Activated CD4-positive, alpha-beta memory T cell treated with anti-CD3 and anti-CD28 coated beads, Interleukin-2, amount 10 ng/mL, durations not matched to agents 7 days and 5 days (primary cell): ENCODE measurements around the gene LRCH1. TPM values are rescaled to one million over a fixed set of nuclear protein-coding genes. Genes with fewer than 3 reads are reported as not detected.

Experiments used
- CTCF ChIA-PET: fragments of 350-600 bp; sonication (Branson Sonifier 250); formaldehyde crosslinking; loops from one replicate; lab custom pipeline; 2021; ENCODE audit warnings: antibody characterized with exemption, inconsistent platforms; lab: Charles Lee
- POLR2A ChIA-PET: fragments of 350-600 bp; sonication (Branson Sonifier 250); formaldehyde crosslinking; loops from one replicate; lab custom pipeline; 2021; ENCODE audit warnings: antibody characterized with exemption; lab: Charles Lee
- DNase-seq: peaks from one replicate; pipeline ENCODE4 v3.0.0-alpha.2; 2020
- H3K27ac Mint-ChIP-seq: one replicate; pipeline ENCODE4 v1.8.0; 2021; ENCODE audit warnings: mild to moderate bottlenecking, mixed read lengths
- H3K27me3 Mint-ChIP-seq: one replicate; pipeline ENCODE4 v1.8.0; 2021; ENCODE audit warnings: mixed read lengths
- H3K36me3 Mint-ChIP-seq: one replicate; pipeline ENCODE4 v1.8.0; 2021; ENCODE audit warnings: low read depth, mixed read lengths
- H3K4me1 Mint-ChIP-seq: one replicate; pipeline ENCODE4 v1.8.0; 2021; ENCODE audit warnings: mixed read lengths
- H3K4me3 Mint-ChIP-seq: one replicate; pipeline ENCODE4 v1.8.0; 2021; ENCODE audit warnings: mild to moderate bottlenecking, mixed read lengths
- H3K9me3 Mint-ChIP-seq: one replicate; pipeline ENCODE4 v1.8.0; 2021; ENCODE audit warnings: mixed read lengths
- total RNA-seq, 2 experiments: library from RNA; stranded (reverse); gene quantifications; one replicate each; pipeline ENCODE4 v1.2.3, GENCODE V29; 2021

LRCH1 gene
- total RNA-seq, 2 experiments from 2014 or later = 17.1 TPM

DNA sequence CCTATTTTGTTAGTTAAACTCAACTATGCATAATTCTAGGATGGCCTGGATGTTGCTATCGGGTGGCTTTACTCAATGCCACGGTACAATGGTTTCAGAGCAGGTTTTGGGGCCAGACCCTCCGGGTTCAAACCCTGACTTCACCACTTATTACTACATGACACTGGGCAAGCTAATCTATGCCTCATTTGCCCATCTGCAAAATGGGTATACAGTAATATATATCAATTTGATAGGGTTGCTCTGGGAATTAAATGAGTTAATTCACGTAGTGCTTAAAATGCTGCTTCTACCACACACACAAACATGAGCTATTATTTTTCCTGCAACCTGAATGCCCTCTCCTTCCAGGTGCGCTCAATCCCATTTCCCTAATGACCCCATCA lies 243.2 kb downstream of the LRCH1 start:
- no peaks in the 10 kb centered on the region for H3K9me3 Mint-ChIP-seq
- DNase-seq = no peak
- peak overlapping the region; percentile 87 for H3K4me3 Mint-ChIP-seq
- peaks cover 43% of the 10 kb centered on the region for H3K4me1 Mint-ChIP-seq
- no peaks in the 10 kb centered on the region for H3K27me3 Mint-ChIP-seq
- ChIA-PET CTCF (interaction anchor here (1.0 kb wide), 1 partner anchor 11 kb away, joined by 3 read pairs; no protein-coding TSS in a partner anchor), POLR2A (interaction anchor here (0.9 to 1.3 kb wide), 4 partner anchors 11 to 42 kb away, joined by 3 to 5 read pairs (median 4); no protein-coding TSS in a partner anchor)
- peaks cover 17% of the 10 kb centered on the region for H3K36me3 Mint-ChIP-seq
- peak overlapping the region; percentile 87 for H3K27ac Mint-ChIP-seq

DNA sequence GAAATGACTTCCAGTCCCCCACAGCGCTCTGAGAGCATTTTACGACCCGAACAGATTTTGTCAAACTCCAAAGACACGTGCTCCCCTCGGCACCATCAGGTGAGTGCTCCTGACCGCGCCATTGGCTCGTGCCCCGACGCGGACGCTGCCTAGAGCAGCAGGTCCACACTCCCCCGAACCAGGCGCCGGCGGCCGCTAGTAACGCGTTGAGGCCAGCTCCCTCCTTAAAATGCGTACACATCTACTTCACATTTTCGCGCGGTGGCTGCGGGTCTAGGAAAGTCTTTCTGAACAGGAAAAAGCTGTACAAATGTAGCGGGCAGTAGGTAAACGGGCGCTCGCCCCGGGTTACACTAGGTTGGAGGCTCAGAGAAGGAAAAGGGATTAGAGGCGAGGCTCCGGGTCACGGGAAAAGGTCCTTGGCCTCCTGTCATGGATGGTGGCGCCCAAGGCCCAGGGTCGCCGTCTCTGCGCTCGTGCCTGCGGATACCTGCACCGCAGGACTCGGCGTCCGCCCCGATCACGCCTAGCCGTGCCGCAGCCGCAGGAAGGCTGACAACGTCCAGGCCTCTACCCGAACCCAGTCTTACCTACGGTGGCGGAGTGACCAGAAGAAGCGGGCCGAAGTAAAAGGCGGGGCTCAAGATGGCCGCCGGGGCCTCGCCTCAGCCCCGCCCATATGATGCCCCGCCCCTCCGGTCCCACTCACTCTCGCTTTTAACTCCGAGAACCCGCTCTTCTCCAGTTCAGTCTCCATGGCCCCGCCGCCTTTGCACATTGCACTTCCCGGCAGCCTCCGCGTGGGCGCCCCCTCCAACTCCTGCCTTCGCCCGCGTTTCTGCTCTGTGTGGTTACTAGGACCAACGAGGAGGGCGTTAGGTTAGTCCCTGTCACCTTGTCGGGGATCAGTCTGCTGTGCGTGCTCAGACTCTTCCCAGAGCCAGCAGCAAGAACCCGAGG lies 243.8 kb downstream of the LRCH1 start, which contains the start of gene ESD:
ESD (minus strand) TSS at position 647 of the 960 bp plus-strand sequence. CDS start 5,748 bp downstream, outside the sequence.
- Mint-ChIP-seq H3K4me1 (peaks cover 43% of the 10 kb centered on the region), H3K27me3 (no peaks in the 10 kb centered on the region), H3K4me3 (peak within 1 kb of the TSS; percentile 87), H3K27ac (peak within 1 kb of the TSS; percentile 87), H3K9me3 (no peaks in the 10 kb centered on the region), H3K36me3 (peaks cover 17% of the 10 kb centered on the region)
- ChIA-PET POLR2A (interaction anchor here (0.9 to 1.3 kb wide), 6 partner anchors 12 to 1436 kb away, joined by 3 to 5 read pairs (median 4); partner anchors contain the start of gene ITM2B), CTCF (interaction anchor here (1.0 to 1.2 kb wide), 2 partner anchors 12 to 128 kb away, joined by 3 read pairs; no protein-coding TSS in a partner anchor)
- peak; percentile 91 for DNase-seq

DNA sequence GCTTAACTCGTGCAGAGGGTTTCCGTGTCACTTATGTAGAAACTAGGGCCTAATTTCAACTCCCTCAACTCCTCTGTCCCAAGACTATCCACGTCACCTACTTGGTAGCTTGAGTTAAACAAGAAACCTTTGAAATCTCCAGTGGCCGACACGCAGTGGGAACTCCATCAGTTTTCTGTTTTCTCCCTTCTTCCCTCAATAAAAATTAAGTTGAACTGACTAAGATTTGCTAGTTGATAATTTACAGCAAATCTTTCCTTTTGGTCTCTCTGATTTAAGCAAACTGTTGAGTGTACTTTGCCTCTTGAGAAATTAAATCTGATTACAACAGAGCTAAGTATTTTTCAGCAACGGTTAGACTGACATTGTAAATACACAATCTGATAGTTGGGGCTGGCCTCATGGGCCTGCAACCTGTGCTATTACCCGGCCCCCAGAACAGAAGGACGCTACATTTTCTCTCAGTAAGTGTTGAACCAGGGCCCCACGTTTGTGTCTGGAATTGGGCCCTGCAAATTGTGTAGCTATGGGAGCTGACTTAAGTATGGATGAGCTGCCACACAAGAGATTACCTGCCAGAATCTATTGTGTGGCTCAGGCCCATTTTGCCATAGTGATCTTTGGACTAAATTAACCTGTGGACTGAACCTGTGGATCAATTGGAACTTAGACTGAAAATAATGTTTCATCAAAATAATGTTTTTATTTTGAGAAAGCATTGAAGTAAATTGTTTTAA lies 244.7 kb downstream of the LRCH1 start:
- H3K4me3 Mint-ChIP-seq = peak overlapping the region; percentile 87
- peaks cover 43% of the 10 kb centered on the region for H3K4me1 Mint-ChIP-seq
- CTCF ChIA-PET = interaction anchor here (1.2 kb wide), 1 partner anchor 129 kb away, joined by 3 read pairs; no protein-coding TSS in a partner anchor
- POLR2A ChIA-PET = interaction anchor here (0.9 kb wide), 2 partner anchors 246 to 1435 kb away, joined by 3 read pairs; partner anchors contain the start of gene ITM2B
- H3K36me3 Mint-ChIP-seq = peaks cover 17% of the 10 kb centered on the region
- DNase-seq = no peak
- peak overlapping the region; percentile 87 for H3K27ac Mint-ChIP-seq
- no peaks in the 10 kb centered on the region for H3K27me3 Mint-ChIP-seq
- H3K9me3 Mint-ChIP-seq = no peaks in the 10 kb centered on the region

DNA sequence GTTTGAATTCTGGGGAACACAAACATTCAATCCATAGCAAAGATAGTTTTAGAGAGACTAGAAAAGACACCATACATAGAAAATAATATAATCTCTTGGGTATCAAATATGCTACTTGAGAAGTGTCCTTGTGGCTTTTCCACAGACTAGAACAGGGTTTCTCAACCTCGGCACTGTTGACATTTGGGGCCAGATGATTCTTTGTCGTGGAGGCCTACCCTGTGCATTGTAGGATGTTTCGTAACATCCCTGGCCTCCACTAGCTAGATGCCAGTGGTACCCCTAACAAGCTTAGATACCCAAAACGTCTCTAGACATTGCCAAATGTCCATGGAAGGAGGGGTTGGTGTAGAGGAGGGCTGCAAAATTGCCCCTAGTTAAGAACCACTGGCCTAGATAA lies 246.2 kb downstream of the LRCH1 start:
- Mint-ChIP-seq H3K9me3 (no peaks in the 10 kb centered on the region), H3K36me3 (peaks cover 14% of the 10 kb centered on the region), H3K4me1 (peaks cover 33% of the 10 kb centered on the region), H3K27ac (no peak overlapping the region), H3K27me3 (no peaks in the 10 kb centered on the region), H3K4me3 (no peak overlapping the region)
- ChIA-PET POLR2A (no interaction called here), CTCF (no interaction called here)
- no peak for DNase-seq

DNA sequence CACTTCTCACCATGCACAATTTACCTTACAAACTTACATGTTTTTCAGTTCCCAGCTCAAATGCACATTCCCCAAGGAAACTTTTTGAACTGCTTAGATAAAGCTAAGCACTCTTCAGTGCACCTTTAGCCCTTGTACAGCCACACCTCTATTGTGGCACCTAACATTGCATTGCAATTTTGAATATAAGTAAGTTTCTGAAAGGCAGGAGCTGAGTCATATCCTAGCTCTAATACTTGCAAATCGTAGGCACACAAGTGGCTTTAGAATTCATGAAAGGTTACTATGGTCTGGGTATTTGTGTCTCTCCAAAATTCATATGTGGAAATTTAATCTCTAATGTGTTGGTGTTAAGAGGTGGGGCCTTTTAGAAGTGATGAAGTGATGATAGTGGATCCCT lies 248.9 kb downstream of the LRCH1 start:
- Mint-ChIP-seq H3K36me3 (no peaks in the 10 kb centered on the region), H3K4me1 (peaks cover 10% of the 10 kb centered on the region), H3K27ac (no peak overlapping the region), H3K4me3 (no peak overlapping the region), H3K27me3 (peaks cover 1% of the 10 kb centered on the region), H3K9me3 (no peaks in the 10 kb centered on the region)
- POLR2A ChIA-PET = no interaction called here
- CTCF ChIA-PET = no interaction called here
- no peak for DNase-seq

Other genes starting within 250 kb of the LRCH1 start
- not detected for gene RUBCNL, start 165.9 kb upstream of the LRCH1 start, total RNA-seq
- 10 to 100 TPM; 76.7 to 76.9 TPM for gene ESD, start 244.0 kb downstream of the LRCH1 start, total RNA-seq